ENCODE measurements around the gene SNTB2.
A peak's percentile ranks its signal among the peaks of the same experiment; 100 is the strongest.

SNTB2 gene

DNA sequence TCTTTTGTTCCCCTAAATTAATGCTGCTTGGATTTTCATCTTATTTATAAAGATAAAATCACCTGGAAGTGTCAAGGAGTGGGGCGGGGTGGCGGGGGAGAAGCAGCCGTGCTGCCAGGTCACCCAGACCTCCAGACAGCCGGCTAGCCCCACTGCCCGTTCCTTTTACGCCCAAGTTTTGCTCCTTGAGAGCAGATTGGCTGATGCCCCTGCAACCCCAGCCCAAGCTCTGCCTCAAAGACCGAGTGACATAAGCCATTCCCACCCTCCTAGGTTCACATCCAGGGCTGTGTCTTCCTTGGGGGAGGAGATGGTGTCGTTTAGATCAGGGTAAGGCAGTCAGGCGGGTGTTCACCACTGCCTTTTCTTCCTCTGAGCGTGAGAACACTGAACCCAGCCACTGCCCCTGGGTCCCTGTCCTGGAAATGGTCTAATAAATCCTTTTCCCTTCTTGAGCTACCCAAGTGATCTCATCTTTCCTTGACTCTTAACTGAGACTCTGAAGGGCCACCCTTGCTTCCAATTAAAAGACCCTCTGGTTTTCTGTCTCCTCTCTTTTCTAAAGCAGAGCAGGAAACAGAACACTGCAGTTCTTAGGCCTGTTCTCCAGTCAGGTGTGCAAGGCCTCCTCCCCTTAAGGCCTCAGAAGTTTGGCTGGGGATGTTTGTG lies 137.8 kb downstream of the SNTB2 start:
- no peak overlapping the region for H3K4me3 ChIP-seq (replicated peaks; ENCODE audit: low read depth, low read length)
- DNase-seq (ENCODE audit: extremely low read depth, low read depth), result no peak
- TF ChIP-seq, protein P1, sequence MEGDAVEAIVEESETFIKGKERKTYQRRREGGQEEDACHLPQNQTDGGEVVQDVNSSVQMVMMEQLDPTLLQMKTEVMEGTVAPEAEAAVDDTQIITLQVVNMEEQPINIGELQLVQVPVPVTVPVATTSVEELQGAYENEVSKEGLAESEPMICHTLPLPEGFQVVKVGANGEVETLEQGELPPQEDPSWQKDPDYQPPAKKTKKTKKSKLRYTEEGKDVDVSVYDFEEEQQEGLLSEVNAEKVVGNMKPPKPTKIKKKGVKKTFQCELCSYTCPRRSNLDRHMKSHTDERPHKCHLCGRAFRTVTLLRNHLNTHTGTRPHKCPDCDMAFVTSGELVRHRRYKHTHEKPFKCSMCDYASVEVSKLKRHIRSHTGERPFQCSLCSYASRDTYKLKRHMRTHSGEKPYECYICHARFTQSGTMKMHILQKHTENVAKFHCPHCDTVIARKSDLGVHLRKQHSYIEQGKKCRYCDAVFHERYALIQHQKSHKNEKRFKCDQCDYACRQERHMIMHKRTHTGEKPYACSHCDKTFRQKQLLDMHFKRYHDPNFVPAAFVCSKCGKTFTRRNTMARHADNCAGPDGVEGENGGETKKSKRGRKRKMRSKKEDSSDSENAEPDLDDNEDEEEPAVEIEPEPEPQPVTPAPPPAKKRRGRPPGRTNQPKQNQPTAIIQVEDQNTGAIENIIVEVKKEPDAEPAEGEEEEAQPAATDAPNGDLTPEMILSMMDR (IDR thresholded peaks at IDR 0.05; ENCODE audit: low read depth, low read length, missing control alignments), result no peak

DNA sequence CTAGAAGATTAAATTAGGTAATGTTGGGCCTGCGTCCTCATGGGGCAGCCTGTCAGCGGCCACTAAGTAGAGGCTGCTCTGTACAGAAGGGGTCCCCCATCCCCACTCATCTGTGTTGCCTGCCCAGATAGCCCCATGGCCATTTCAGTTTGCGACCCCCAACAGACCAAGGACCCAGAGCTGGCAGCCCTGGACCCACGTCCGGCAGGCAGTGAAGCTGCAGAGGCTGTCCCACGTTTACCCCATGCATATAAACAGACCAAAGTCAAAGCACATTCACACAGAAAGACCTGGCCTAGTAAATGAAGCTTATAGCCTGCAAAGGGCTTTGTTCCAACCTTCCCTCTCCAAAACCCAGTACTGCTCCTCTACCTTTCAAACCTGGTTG lies 138.8 kb downstream of the SNTB2 start:
- no peak overlapping the region for H3K4me3 ChIP-seq (replicated peaks; ENCODE audit: low read depth, low read length)
- TF ChIP-seq, protein P1 (IDR thresholded peaks at IDR 0.05; ENCODE audit: low read depth, low read length, missing control alignments), result no peak
- no peak for DNase-seq (ENCODE audit: extremely low read depth, low read depth)

- TF ChIP-seq, protein P1 (IDR thresholded peaks at IDR 0.05; ENCODE audit: low read depth, low read length, missing control alignments), result no peak
- DNase-seq (ENCODE audit: extremely low read depth, low read depth), result no peak
- peak overlapping the region; percentile 86; the same call in 1 of the 2 replicates for H3K4me3 ChIP-seq (replicated peaks; ENCODE audit: low read depth, low read length)
These were observed 139.4 kb downstream of the SNTB2 start for GRCh38 chr16:69326172-69326873.

DNA sequence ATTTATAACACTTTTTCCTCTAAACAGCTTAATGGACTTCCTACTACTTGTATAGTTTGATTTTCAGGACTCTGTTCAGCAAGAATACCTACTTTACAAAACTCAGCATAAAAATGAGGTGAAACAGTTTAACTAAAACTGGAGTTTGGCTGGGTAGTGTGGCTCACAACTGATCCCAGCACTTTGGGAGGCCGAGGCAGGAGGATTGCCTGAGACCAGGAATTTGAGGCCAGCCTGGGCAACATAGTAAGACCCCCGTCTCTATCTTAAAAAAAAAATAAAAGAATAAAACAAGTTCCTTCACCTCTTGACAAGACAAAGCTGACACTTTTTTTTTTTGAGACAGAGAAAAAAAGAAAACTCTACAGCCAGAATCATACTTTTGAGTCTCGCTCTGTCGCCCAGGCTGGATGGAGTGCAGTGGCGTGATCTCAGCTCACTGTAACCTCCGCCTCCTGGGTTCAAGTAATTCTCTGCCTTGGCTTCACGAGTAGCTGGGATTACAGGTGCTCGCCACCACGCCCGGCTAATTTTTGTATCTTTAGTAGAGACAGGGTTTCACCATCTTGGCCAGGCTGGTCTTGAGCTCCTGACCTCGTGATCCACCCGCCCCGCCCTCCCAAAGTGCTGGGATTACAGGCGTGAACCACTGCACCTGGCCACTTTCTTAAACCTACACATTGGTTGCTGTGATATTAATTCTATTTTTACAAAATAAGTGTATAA lies 140.8 kb downstream of the SNTB2 start:
- TF ChIP-seq, protein P1 (IDR thresholded peaks at IDR 0.05; ENCODE audit: low read depth, low read length, missing control alignments), result no peak
- DNase-seq (ENCODE audit: extremely low read depth, low read depth), result no peak
- peak overlapping the region; percentile 86 for H3K4me3 ChIP-seq (replicated peaks; ENCODE audit: low read depth, low read length)

GRCh38 chr16:69328854-69329316 lies 141.9 kb downstream of the SNTB2 start:
- no peak for DNase-seq (ENCODE audit: extremely low read depth, low read depth)
- TF ChIP-seq, protein P1 (IDR thresholded peaks at IDR 0.05; ENCODE audit: low read depth, low read length, missing control alignments), result no peak
- H3K4me3 ChIP-seq (replicated peaks; ENCODE audit: low read depth, low read length), result peak overlapping the region; percentile 86

DNA sequence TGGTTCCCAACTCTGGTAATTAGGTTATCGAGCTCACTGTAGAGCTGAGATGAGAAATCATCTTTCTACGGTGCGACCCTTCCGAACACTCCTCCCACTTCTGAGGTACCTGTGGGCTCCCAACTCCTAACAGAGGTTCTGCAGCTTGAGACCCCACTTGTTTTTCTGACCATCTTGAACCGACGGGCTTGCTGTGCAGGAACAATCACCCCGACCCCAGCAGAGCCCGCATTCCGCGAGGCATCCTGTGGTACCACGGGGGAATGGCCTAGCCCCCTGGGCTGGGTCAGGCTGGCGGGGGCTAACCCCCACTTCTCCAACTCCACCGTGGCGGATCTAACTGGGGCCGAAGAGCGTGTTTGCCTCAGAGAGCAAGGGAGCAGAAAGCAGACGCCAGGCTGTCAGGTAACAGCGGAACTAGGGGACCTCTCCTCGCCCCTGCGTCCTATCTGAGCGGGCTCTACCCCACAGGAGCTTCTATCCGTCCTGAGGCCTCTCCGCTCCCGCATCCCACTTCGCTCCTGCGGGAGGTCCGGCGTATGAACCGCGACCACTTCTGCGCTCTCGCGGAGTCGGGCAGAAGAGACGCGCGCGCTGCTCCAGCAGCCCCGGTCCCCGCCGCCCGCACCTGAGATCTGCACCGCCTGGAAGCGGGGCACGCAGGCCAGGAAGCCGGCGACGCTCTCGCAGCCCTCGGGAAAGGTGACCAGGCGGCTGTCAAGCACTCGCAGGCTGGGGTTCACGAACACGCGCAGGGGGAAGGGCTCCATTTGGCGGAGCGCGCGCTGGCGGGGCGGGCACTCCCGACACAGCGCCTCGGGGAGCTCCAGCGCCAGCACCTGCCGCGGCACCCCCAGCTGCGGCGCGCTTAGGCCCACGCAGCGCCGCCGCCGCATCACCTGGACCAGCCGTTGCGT lies 142.7 kb downstream of the SNTB2 start:
- TF ChIP-seq, protein P1 (IDR thresholded peaks at IDR 0.05; ENCODE audit: low read depth, low read length, missing control alignments), result no peak
- DNase-seq (ENCODE audit: extremely low read depth, low read depth), result no peak
- peak overlapping the region; percentile 86 for H3K4me3 ChIP-seq (replicated peaks; ENCODE audit: low read depth, low read length)

Data from HFF-Myc (cell line).